Measurements from ENCODE around the gene ZNF507.
"Not testable (repeated sequence)": the region's sequence is repeated elsewhere in the genome, so short reads cannot be mapped to it uniquely, and the experiment has no call there.

ZNF507 gene

DNA sequence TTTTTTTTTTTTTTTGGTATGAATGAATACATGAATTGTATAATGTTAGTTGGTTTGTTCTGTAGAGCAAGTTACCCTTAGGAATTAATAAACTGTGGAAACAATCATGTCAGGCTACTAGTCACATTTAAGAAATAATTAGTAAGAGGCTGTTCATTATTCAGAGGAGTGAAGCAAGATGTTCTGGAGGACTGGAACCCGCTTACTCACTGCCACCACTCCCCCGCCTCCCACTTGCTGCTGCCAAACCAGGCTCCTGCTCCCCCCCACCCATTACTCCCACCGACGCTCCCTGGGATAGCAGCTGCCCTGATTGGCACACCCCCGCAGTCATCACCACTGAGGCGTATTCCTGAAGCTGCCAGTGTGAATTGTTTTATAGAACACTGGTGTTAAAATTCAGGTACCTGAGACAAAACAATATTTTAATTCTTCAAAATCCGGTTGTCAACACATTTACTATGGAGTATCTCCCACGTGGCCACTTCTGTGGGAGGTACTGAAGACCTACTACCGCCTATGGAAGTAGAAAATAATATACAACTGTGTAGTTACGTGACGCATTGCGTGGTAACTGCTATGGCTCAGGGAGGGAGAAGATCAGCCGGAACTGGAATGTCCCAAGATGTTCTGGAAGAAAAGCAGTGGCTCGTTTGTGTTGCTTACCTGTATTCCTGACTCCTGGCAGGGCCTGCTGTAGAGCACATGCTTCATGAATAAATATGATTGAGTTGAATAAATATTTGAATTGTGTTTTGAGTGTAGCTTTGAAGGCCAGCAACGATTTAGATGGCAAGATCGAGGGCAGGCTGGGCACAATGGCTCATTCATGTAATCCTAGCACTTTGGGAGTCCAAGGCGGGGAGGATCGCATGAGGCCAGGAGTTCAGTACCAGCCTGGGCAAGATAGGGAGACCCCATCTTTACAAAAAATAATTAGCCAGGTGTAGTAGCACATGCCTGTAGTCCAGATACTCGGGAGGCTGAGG is 61.9 kb downstream of the ZNF507 start:
- DNase-seq (ENCODE audit: low read depth in 2 of 2), result no peak

GRCh38 chr19:32415246-32415645 is 69.8 kb downstream of the ZNF507 start:
- DNase-seq (ENCODE audit: low read depth in 2 of 2), result no peak

GRCh38 chr19:32415669-32416068 is 70.3 kb downstream of the ZNF507 start:
- DNase-seq (ENCODE audit: low read depth in 2 of 2), result no peak

DNA sequence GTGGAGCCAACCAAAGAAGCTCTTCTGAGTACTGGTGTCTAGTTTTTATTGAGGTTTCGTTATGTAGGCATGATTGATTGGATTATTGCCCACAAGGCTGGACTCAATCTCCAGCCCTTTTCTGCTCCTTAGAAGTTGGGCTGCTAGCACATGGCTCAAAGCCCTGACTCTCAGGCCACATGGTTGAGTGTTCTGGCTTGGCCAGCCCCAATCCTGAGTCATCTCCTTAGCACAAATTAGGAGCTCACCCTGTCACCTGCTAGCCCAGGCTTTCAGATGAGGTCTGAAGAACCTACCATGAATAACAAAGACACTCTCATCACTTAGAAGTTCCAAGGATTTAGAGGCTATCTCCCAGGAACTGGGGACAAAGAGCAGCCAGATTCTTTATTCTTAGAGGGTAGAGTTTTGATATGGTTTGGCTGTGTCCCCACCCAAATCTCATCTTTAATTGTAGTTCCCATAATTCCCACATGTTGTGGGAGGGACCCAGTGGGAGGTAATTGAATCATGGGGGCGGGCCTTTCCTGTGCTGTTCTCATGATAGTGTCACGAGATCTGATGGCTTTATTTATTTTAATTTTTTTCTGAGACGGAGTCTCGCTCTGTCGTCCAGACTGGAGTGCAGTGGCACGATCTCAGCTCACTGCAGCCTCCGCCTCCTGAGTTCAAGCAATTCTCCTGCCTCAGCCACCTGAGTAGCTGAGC is 71.5 kb downstream of the ZNF507 start:
- DNase-seq (ENCODE audit: low read depth in 2 of 2), result no peak

GRCh38 chr19:32418155-32418554 is 72.7 kb downstream of the ZNF507 start:
- no peak for DNase-seq (ENCODE audit: low read depth in 2 of 2)

- no peak for DNase-seq (ENCODE audit: low read depth in 2 of 2)
Observed at GRCh38 chr19:32421589-32422361, 76.4 kb downstream of the ZNF507 start.

- no peak for DNase-seq (ENCODE audit: low read depth in 2 of 2)
Observed at GRCh38 chr19:32422435-32422834, 77.0 kb downstream of the ZNF507 start.

DNA sequence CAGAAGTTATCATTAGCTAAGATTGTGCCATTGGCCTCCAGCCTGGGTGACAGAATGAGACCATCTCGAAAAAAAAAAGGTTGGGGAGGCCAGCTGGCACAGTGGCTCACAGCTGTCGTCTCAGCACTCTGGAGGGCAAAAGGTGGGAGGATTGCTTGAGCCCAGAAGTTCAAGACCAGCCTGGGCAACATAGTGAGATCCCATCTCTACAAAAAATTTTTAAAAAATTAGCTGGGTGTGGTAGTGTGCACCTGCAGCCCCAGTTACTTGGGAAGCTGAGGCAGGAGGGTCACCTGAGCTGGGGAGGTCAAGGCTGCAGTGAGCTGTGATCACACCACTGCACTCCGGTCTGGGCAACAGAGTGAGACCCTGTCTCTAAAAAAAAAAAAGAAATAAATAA is 78.5 kb downstream of the ZNF507 start:
- DNase-seq (ENCODE audit: low read depth in 2 of 2), result not testable (repeated sequence)

GRCh38 chr19:32427536-32427935 is 82.1 kb downstream of the ZNF507 start:
- no peak for DNase-seq (ENCODE audit: low read depth in 2 of 2)

- no peak for DNase-seq (ENCODE audit: low read depth in 2 of 2)
Observed at GRCh38 chr19:32436692-32437091, 91.3 kb downstream of the ZNF507 start.

DNA sequence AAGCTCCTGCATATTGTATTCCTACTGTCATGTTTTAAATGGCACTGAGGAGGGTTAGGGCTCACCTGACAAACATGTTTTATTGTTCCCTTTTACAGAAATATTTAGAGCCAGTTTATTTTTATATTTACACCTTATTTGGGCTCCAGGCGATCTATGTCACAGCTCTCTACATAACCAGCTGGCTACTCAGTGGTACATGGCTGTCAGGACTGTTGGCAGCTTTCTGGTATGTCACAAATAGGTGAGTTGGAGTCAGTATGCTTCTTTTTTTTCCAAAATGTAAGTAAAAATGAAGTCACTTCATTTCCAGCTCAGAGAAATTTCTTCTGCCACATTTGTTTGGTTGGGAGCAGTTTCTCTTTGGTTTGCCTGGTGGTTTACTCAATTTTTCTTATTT is 91.7 kb downstream of the ZNF507 start:
- no peak for DNase-seq (ENCODE audit: low read depth in 2 of 2)
